IMR-90 (cell line): Measurements from ENCODE around the gene PLXND1. TPM values are rescaled to one million over a fixed set of nuclear protein-coding genes. Genes with fewer than 3 reads are reported as not detected.

Experiments used
- ATAC-seq: fragments of 200-7000 bp; cut with Tn5 transposase; 2 replicates; pipeline ENCODE4 v1.9.1; 2020; ENCODE audit warnings: low read depth, mild to moderate bottlenecking, moderate library complexity
- BruUV-seq: library from RNA; stranded (reverse); fragments of 400-500 nt; replicated peaks from 2 replicates; lab custom pipeline; 2021; lab: Mats Ljungman, UMichigan
- CTCF ChIA-PET: fragments of 300-600 bp; formaldehyde crosslinking; extraction: SDS; loops from one replicate; lab custom pipeline; 2021; ENCODE audit warnings: antibody characterized with exemption; lab: Yijun Ruan, JAX
- POLR2A ChIA-PET: fragments of 300-600 bp; sonication (Branson Sonifier 250); formaldehyde crosslinking; loops from one replicate; lab custom pipeline; 2022; ENCODE audit warnings: antibody characterized with exemption; ENCODE audit not compliant: unreplicated experiment; lab: Charles Lee
- DNase-seq: peaks from one replicate; pipeline ENCODE4 v3.0.0; 2013
- H2AFZ ChIP-seq: replicated peaks from 2 replicates; pipeline ENCODE3; 2013; ENCODE audit warnings: low read length, mild to moderate bottlenecking; ENCODE audit not compliant: poor library complexity
- H2AK5ac ChIP-seq: 2 replicates; pipeline ENCODE4 v1.6.1; 2013; ENCODE audit warnings: low read depth, low read length, inconsistent platforms
- H2AK9ac ChIP-seq: replicated peaks from 2 replicates; pipeline ENCODE3; 2013; ENCODE audit warnings: mild to moderate bottlenecking, low read depth, low read length, moderate library complexity; ENCODE audit not compliant: poor library complexity
- H2BK120ac ChIP-seq: 2 replicates; pipeline ENCODE4 v1.6.1; 2013; ENCODE audit warnings: low read depth, low read length, inconsistent platforms
- H2BK15ac ChIP-seq: 3 replicates; pipeline ENCODE4 v1.6.1; 2013; ENCODE audit warnings: low read depth, low read length, inconsistent platforms
- H2BK20ac ChIP-seq: 2 replicates; pipeline ENCODE4 v1.6.1; 2013; ENCODE audit warnings: low read depth, mild to moderate bottlenecking, inconsistent platforms, low read length, moderate library complexity
- H2BK5ac ChIP-seq: 2 replicates; pipeline ENCODE4 v1.6.1; 2013; ENCODE audit warnings: mild to moderate bottlenecking, low read depth, low read length, inconsistent platforms; ENCODE audit not compliant: poor library complexity, severe bottlenecking
- H3K14ac ChIP-seq: replicated peaks from 2 replicates; pipeline ENCODE4 v1.6.1; 2013; ENCODE audit warnings: low read depth, low read length, inconsistent platforms
- H3K18ac ChIP-seq: 2 replicates; pipeline ENCODE4 v1.6.1; 2013; ENCODE audit warnings: low read depth, low read length, control low read depth
- H3K23ac ChIP-seq: 2 replicates; pipeline ENCODE4 v1.6.1; 2013; ENCODE audit warnings: low read depth, low read length, inconsistent platforms
- H3K27ac ChIP-seq: 2 replicates; pipeline ENCODE4 v1.5.1; 2013; ENCODE audit warnings: mild to moderate bottlenecking, control low read depth, low read length; ENCODE audit not compliant: insufficient read depth
- H3K27me3 ChIP-seq: 2 replicates; pipeline ENCODE4 v1.6.1; 2013; ENCODE audit warnings: low read length; ENCODE audit not compliant: control insufficient read depth, insufficient read depth
- H3K36me3 ChIP-seq: 2 replicates; pipeline ENCODE4 v1.6.1; 2013; ENCODE audit warnings: low read length, mixed read lengths; ENCODE audit not compliant: control insufficient read depth, insufficient read depth
- H3K4ac ChIP-seq: 2 replicates; pipeline ENCODE4 v1.6.1; 2013; ENCODE audit warnings: low read depth, low read length, inconsistent platforms
- H3K4me1 ChIP-seq: 2 replicates; pipeline ENCODE4 v1.6.1; 2013; ENCODE audit warnings: low read length, mixed read lengths; ENCODE audit not compliant: control insufficient read depth, insufficient read depth
- H3K4me2 ChIP-seq: 2 replicates; pipeline ENCODE4 v1.6.1; 2013; ENCODE audit warnings: low read depth, mild to moderate bottlenecking, control low read depth, low read length, moderate library complexity
- H3K4me3 ChIP-seq: 2 replicates; pipeline ENCODE4 v1.5.1; 2013; ENCODE audit warnings: low read depth, mild to moderate bottlenecking, control low read depth, low read length, moderate library complexity; ENCODE audit not compliant: insufficient read depth
- H3K56ac ChIP-seq: 2 replicates; pipeline ENCODE4 v1.6.1; 2013; ENCODE audit warnings: low read length, inconsistent platforms; ENCODE audit not compliant: insufficient read depth; ENCODE audit errors: extremely low read depth
- H3K79me1 ChIP-seq, 2 experiments: 2 replicates each; pipeline ENCODE4 v1.6.1; 2013; ENCODE audit warnings: low read length in 2 of 2, inconsistent platforms in 1 of 2, low read depth in 1 of 2
- H3K9ac ChIP-seq: 2 replicates; pipeline ENCODE4 v1.6.1; 2013; ENCODE audit warnings: low read depth, low read length, control low read depth
- H3K9me1 ChIP-seq: 2 replicates; pipeline ENCODE4 v1.6.1; 2013; ENCODE audit warnings: low read length, inconsistent platforms; ENCODE audit not compliant: insufficient read depth
- H3K9me3 ChIP-seq: 2 replicates; pipeline ENCODE4 v1.6.1; 2013; ENCODE audit warnings: low read length; ENCODE audit not compliant: control insufficient read depth, insufficient read depth
- H4K20me1 ChIP-seq: 2 replicates; pipeline ENCODE4 v1.6.1; 2013; ENCODE audit warnings: low read length, inconsistent platforms; ENCODE audit not compliant: insufficient read depth
- H4K5ac ChIP-seq: 2 replicates; pipeline ENCODE4 v1.6.1; 2013; ENCODE audit warnings: mild to moderate bottlenecking, low read depth, low read length, control low read depth
- H4K8ac ChIP-seq, 2 experiments: 2 replicates each; pipeline ENCODE4 v1.6.1; 2013; ENCODE audit warnings: low read depth in 2 of 2, low read length in 2 of 2, control low read depth in 1 of 2, inconsistent platforms in 1 of 2
- H4K91ac ChIP-seq: 2 replicates; pipeline ENCODE4 v1.6.1; 2013; ENCODE audit warnings: low read depth, low read length, inconsistent platforms; ENCODE audit not compliant: insufficient read depth
- CEBPB ChIP-seq: IDR thresholded peaks from 2 replicates; pipeline ENCODE4 v1.6.1; 2012; ENCODE audit warnings: low read depth, low read length, improper control_type of control experiment
- CTCF ChIP-seq: conservative IDR thresholded peaks from 2 replicates; pipeline ENCODE4 v1.5.1; 2012; ENCODE audit warnings: mild to moderate bottlenecking, low read depth, low read length, improper control_type of control experiment
- ELK1 ChIP-seq: fragments of 150-350 bp; IDR thresholded peaks from 2 replicates; pipeline ENCODE4 v1.6.1; 2016; ENCODE audit warnings: low read depth, mild to moderate bottlenecking, low read length, moderate library complexity, borderline replicate concordance
- MXI1 ChIP-seq: IDR thresholded peaks from 2 replicates; pipeline ENCODE4 v1.6.1; 2012; ENCODE audit warnings: low read depth, mild to moderate bottlenecking, low read length, moderate library complexity, borderline replicate concordance
- RCOR1 ChIP-seq: IDR thresholded peaks from 2 replicates; pipeline ENCODE4 v1.6.1; 2012; ENCODE audit warnings: mild to moderate bottlenecking, low read length, improper control_type of control experiment; ENCODE audit not compliant: insufficient replicate concordance
- WGBS, 2 experiments: methylation state at CpG; one replicate each; pipeline versions ENCODE4 v1.1.5 to v1.1.7; 2013; ENCODE audit warnings: missing lambda C conversion rate in 2 of 2; ENCODE audit not compliant: insufficient read length in 1 of 2; ENCODE audit errors: extremely low coverage in 2 of 2; 5-methylcytosine and 5-hydroxymethylcytosine counted together
- dilution Hi-C: fragments of 300-500 bp; cut with HindIII; formaldehyde crosslinking; loops from one replicate; pipeline ENCODE4 v1.14.3; 2018; ENCODE audit warnings: low sequenced_read_pairs; ENCODE audit not compliant: unreplicated experiment
- in situ Hi-C: fragments of 300-500 bp; cut with MboI; formaldehyde crosslinking; loops from 3 replicates; pipeline ENCODE4 v1.14.3; 2019; ENCODE audit warnings: low sequenced_read_pairs, inconsistent platforms, mixed read lengths
- intact Hi-C: fragments of 100-400 bp; cut with micrococcal nuclease; formaldehyde crosslinking; loops from 2 replicates; pipeline ENCODE4 v1.10.0; 2022
- polyA plus RNA-seq, 3 experiments: library from polyadenylated mRNA; depleted of rRNA; stranded (reverse); fragments of >200 nt; gene quantifications; 2 replicates each; pipeline ENCODE4 v1.2.3, GENCODE V29; 2012; ENCODE audit warnings: low replicate concordance in 1 of 3
- total RNA-seq: library from RNA; depleted of rRNA; stranded (reverse); fragments of >200 nt; gene quantifications from 2 replicates; pipeline ENCODE4 v1.2.3, GENCODE V29; 2012

Gene PLXND1
- total and polyA plus RNA-seq, 2 of the 4 experiments (the other 2 are of a cell fraction): 19.2 to 67.1 TPM

- intact Hi-C loops (no loop called here), dilution Hi-C loops (no loop called here), in situ Hi-C loops (loop anchor here (25.0 kb wide), 1 partner anchor 454 kb away; the partner anchor contains the start of gene ALG1L2)
- ATAC-seq (no peak), DNase-seq (no peak)
- TF ChIP-seq RCOR1 (no peak), CTCF (no peak), MXI1 (no peak), CEBPB (no peak), ELK1 (no peak)
- H3K4me1 ChIP-seq: no peaks in the 10 kb centered on the region
- peaks cover 15% of the 10 kb centered on the region for H3K9me3 ChIP-seq
- 91% methylated on average over 6 of the region's 10 CpGs; no CpG with 5 or more reads in 1 of the 2 experiments for WGBS, 2 experiments
- H2BK5ac ChIP-seq: no peak overlapping the region
- no peak overlapping the region for H3K18ac ChIP-seq
- no peaks in the 10 kb centered on the region for H3K9me1 ChIP-seq
- H3K27ac ChIP-seq: no peak overlapping the region
- POLR2A ChIA-PET: no interaction called here
- no peaks in the 10 kb centered on the region for H3K36me3 ChIP-seq
- no peak overlapping the region for H4K8ac ChIP-seq
- no peak overlapping the region for H3K9ac ChIP-seq
- no peak overlapping the region for H3K14ac ChIP-seq
- CTCF ChIA-PET: no interaction called here
- H3K79me1 ChIP-seq: no peaks in the 10 kb centered on the region
- no peak overlapping the region for H3K4ac ChIP-seq
- no peak overlapping the region for H4K91ac ChIP-seq
- no peak overlapping the region for H2BK20ac ChIP-seq
- H3K23ac ChIP-seq: no peak overlapping the region
- no TSS peak for BruUV-seq
- no peak overlapping the region for H2AFZ ChIP-seq
- no peak overlapping the region for H2AK5ac ChIP-seq
- H3K4me2 ChIP-seq: no peak overlapping the region
- no peak overlapping the region for H3K4me3 ChIP-seq
- no peak overlapping the region for H4K5ac ChIP-seq
- H2BK15ac ChIP-seq: no peak overlapping the region
- H2BK120ac ChIP-seq: no peak overlapping the region
- H2AK9ac ChIP-seq: no peak overlapping the region
- no peaks in the 10 kb centered on the region for H3K27me3 ChIP-seq
- H4K20me1 ChIP-seq: no peaks in the 10 kb centered on the region
- no peak overlapping the region for H3K56ac ChIP-seq
These were observed 26.5 kb upstream of the PLXND1 start for GRCh38 chr3:129632977-129633376.
